GM18502 (cell line): ENCODE data around the gene SLAIN2.
"Not testable (repeated sequence)": the region's sequence is repeated elsewhere in the genome, so short reads cannot be mapped to it uniquely, and the experiment has no call there.

Experiments
- ATAC-seq: cut with Tn5 transposase; IDR thresholded peaks from one replicate; pipeline ENCODE4 v1.9.1; 2021; ENCODE audit warnings: mild to moderate bottlenecking; ENCODE audit not compliant: unreplicated experiment, poor library complexity

SLAIN2 gene

GRCh38 chr4:48340965-48341775 is at the start of gene SLAIN2:
Gene SLAIN2 (plus strand): TSS chr4:48341529. CDS start chr4:48341740, 211 bp downstream.
- peak; percentile 88 for ATAC-seq

DNA sequence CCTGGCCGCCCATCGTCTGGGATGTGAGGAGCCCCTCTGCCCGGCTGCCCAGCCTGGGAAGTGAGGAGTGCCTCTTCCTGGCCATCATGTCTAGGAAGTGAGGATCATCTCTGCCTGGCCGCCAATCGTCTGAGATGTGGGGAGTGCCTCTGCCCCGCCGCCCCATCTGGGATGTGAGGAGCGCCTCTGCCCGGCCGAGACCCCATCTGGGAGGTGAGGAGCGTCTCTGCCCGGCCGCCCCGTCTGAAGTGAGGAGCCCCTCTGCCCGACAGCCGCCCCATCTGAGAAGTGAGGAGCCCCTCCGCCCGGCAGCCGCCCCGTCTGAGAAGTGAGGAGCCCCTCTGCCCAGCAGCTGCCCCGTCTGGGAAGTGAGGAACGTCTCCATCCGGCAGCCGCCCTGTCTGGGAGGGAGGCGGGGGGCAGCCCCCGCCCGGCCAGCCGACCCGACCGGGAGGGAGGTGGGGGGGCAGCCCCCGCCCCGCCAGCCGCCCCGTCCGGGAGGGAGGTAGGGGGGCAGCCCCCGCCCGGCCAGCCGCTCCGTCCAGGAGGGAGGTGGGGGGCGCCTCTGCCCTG is 49.0 kb upstream of the SLAIN2 start:
- ATAC-seq: not testable (repeated sequence)

GRCh38 chr4:48295116-48295515 is 46.2 kb upstream of the SLAIN2 start:
- ATAC-seq: no peak

DNA sequence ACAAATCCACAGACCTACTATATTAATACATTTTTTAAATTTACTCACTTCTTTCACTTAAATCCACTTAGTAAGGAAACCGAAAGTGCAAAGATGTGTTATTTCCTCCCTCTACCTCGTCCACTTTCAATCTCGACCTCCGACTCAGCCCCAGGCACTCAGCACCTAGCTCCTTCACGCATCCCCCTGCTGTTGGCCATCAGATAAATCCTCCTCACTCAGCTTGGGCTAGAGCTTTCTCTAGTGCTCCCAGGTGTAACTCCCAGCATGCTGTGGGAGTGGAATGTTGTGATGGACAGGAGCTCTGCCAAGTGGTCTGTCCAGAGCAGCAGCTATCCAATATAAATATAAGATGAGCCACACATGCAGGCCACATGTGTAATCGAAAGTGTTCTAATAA is 45.0 kb upstream of the SLAIN2 start:
- ATAC-seq: peak; percentile 93

DNA sequence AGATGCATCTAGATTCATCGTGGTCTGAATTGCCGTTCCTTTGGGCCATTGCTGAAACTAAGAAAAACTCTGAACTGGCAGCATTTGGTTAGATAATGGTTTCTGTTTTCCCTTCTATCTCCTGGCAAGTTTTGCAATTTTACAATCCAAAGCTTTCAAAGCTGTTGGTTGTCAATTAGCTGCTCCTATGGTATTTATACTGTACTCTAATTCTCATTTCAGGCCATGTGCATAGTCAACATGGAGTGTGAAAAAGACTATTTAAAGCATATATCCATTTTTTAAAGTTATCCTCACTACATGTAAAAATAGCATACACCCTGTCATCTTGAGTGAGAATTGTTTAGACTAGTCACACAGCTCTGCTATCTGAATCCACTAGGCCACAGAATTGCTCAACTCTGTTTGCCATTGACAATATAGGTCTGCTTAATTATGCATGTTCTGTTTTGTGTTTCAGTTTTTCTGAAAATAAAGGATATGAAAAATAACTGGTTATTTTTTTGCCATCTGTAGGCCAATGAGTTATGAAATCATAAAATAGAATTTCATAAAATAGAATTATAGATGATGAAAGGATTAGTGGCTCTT is 44.0 kb upstream of the SLAIN2 start:
- no peak for ATAC-seq

DNA sequence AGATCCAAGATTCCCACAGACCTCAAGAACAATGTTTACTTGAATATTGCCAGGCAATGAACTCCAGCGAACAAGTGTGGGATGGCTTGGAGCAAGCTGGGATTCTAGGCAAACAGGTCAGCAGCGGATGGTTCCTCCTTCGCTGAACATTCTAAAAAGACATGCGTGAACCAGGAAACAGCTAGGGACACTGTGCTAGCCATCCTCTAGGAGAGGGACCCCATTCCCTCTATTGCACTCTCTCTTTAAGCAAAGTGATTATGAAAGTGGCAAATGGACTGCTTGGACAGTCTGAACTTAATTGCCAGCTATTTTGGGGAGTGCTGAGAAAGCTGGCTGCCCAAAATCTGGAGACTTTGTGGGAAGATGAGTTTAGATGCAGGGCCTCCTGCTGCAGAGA is 41.8 kb upstream of the SLAIN2 start:
- no peak for ATAC-seq

GRCh38 chr4:48300004-48300403 is 41.3 kb upstream of the SLAIN2 start:
- ATAC-seq: no peak

DNA sequence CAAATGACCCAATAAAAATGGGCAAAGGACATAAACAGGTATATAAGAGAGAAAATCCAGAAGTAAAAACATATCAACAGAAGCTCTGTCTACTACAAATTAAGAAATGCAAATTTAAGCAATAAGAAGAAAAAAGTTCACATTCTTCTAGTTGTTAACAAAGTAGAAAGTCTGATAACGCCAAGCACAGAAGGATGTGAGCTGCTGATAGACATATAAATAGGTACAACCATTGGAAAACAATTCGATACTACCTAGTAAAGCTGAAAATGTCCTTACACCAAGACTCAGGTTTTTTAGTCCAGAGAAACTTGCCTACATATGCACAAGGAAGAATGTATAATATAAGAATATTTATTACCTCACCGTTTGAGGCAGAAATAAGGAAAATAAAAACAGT is 35.8 kb upstream of the SLAIN2 start:
- ATAC-seq: no peak

GRCh38 chr4:48307528-48307927 is 33.8 kb upstream of the SLAIN2 start:
- no peak for ATAC-seq

- ATAC-seq: no peak
These were observed 32.4 kb upstream of the SLAIN2 start for GRCh38 chr4:48308901-48309300.

DNA sequence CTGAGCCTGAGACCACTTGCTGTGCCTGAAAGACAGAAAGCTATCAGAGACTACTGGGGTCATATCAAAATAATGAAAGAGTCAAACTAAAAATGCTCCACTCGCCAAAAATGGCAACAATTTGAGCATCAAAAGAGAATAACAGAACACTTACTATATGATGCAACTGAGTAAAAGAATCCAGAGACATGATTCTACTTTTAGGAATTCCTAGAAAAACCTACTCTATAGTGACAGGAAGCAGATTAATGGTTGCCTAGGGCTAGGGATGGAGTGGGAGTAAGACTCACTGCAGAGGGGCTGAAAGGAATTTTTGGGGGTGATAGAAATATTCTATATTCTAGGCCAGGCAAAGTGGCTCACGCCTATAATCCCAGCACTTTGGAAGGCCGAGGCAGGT is 29.4 kb upstream of the SLAIN2 start:
- no peak for ATAC-seq

DNA sequence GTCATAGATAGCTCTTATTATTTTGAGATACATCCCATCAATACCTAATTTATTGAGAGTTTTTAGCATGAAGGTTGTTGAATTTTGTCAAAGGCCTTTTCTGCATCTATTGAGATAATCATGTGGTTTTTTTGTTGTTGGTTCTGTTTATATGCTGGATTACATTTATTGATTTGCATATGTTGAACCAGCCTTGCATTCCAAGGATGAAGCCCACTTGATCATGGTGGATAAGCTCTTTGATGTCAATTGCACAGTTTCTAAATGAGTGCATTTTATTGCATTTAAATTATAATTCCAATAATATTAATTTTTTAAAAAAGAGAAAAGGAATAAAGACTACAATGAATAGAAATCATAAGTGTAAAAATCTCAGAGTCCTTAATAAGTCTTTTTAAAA is 26.6 kb upstream of the SLAIN2 start:
- not testable (repeated sequence) for ATAC-seq

GRCh38 chr4:48315728-48316630 is 25.4 kb upstream of the SLAIN2 start:
- ATAC-seq: peak; percentile 87

DNA sequence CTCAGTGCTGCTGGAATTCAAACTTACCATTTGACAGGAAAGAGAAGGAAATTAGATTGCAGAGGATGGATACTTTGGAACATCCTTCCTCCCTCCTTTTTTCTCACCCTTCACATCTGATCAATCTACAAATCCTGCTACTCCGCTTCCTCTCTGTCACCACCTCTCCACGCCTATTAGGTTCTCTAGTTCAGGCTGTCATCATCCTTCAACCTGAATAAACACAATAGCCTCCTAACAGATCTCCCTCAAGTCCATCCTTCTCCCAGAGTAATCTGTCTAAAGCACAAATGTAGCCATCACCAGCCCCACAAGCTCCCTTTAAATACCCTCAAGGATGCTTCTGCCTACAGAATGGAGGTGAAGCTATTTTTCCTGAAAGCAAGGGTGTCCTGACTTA is 20.0 kb upstream of the SLAIN2 start:
- no peak for ATAC-seq

DNA sequence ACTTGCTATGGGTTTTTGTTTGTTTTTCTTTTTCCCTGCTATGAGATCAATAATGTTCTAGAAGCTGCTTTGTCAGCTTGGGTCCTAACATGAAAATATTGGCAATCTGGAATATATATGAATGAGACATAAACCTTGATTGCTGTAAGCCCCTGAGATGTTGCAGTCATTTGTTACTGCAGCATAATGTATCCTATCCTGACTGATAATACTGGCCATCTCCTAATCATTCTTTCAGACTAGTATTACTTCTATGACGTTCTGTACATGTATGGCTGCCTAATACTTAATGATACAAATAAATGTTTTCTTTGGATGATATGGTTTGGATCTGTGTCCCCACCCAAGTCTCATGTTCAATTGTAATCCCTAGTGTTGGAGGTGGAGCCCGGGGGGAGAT is 19.3 kb upstream of the SLAIN2 start:
- ATAC-seq: no peak

DNA sequence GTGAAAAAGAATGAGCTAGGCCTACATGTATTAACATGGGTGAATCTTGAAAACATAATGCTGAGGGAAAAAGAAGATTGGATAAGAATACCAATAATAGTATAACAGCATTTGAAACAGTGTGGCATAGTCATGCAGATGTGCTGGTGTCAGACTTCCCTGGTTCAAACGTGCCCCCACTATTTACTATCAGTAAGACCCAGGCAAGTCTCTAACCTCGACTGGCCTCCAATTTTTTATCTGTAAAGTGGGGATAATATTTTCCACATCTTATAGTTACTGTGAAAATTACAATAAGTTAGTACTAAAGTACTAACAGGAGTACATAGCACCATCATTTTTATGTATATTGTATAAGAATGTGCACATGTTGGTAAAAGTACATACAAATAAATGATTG is 17.0 kb upstream of the SLAIN2 start:
- ATAC-seq: no peak

DNA sequence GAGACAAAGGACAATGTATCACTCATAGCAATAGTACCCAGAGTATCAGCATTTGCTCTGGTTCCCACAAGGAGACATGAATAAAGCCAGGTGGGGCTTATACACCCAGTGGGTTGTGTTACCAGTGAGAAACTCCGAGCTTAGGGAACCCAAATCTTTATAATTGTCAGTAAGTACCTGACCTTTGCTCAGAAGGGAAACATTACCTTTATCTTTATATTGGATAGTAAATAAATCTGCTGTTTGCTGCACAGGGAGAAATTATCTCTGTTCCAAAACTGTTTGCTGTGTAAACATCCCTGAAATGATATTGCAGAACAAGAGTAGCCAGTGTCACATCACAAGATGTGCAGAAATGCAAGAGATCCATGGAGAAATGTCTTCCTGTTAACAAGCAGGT is 12.1 kb upstream of the SLAIN2 start:
- ATAC-seq: no peak

GRCh38 chr4:48329976-48330375 is 11.4 kb upstream of the SLAIN2 start:
- ATAC-seq: no peak

DNA sequence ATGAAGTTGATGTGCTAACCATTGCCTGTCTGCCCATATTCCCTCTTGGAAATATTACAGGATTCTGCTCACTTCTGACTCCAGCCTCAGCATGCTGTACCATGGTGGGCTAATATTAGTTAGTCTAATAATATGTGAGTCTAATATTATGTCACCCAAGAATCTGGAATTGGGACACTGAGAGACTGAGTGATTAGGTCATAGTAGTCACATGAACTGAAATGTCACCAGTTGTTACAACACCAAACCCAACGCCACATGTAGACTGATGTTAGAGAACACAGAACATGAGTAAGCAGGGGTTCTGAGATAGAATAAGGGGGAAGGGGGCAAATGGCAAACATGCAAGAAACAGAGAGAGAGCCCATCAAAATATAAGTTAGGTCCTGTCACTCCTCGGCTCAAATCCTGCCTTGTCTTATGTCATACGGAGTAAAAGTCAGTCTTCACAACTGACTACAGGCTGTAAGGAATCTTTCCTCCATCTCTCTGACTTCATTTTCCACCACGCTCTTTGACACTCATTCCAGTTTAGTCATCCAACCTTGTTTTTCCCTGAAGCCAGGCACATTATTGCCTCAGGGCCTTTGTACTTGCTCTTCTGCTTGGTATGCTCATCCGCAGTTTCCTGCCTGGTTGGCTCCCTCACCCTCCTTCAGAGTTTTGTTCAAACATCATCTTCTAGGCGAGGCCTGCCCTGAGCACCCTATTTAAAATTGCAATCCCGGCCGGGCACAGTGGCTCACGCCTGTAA is 9.6 kb upstream of the SLAIN2 start:
- no peak for ATAC-seq

- ATAC-seq: no peak
These were observed 8.7 kb upstream of the SLAIN2 start for GRCh38 chr4:48332661-48333060.
